NCI-H1105 (cell line): Measurements from ENCODE around the gene CLMN.
A peak's percentile ranks its signal among the peaks of the same experiment; 100 is the strongest.
"Not testable (repeated sequence)": the region's sequence is repeated elsewhere in the genome, so short reads cannot be mapped to it uniquely, and the experiment has no call there.

ENCODE experiments used
- DNase-seq: peaks from one replicate; lab custom pipeline; 2025; lab: John Stamatoyannopoulos, UW

Gene CLMN

DNA sequence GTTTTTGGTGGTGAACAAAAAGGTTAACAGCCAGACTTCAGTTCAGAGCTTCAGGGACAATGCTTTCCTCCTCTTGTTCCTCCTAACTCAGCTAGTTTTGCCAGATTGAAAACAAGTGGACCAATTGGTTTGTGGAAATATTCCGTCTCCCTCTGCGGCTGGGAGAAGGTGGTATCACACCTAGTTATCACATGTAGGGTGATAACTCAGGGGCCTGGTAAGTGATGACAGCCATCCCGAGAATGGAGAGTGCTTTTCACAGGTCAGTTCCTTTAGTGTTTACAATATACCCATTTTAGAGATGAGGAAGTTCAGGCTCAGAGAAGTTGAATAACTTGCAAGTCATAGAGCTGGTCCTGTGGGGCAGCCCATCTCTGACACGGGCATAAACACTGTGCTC lies 101.7 kb downstream of the CLMN start:
- DNase-seq = no peak

DNA sequence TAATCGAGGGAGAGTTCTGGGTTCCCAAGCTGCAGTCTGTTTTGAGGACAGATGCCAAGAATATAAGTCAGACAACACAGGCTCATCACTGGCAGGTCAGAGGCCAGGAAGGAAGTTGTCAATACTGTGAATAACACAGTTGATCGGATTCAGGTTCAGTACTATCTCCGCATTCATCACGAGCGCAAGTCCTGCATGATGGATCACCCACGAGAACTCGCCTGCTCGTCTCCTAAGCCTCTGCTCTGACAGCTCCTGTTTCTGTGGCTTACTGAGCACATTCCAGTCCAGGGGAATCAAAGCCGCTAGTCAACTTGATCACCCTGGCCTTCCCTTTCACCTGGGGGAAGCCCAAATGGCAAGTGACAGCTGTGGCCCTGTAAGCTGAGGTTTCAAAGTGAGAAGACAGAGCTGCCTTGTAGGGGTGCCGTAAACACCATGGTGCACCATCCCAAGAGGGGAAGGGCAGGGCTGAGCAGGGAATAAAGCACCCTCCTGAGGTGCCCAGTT lies 102.3 kb downstream of the CLMN start:
- DNase-seq = no peak

DNA sequence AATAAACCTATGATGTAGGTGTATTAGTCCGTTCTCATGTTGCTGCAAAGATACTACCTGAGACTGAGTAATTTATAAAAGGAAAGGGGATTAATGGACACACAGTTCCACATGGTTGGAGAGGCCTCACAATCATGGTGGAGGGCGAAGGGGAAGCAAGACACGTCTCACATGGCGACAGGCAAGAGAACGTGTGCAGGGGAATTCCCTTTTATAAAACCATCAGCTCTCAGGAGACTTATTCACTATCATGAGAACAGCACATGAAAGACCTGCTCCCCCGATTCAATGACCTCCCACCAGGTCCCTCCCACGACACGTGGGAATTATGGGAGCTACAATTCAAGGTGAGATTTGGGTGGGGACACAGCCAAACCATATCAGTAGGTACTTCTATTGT lies 103.7 kb downstream of the CLMN start:
- no peak for DNase-seq

DNA sequence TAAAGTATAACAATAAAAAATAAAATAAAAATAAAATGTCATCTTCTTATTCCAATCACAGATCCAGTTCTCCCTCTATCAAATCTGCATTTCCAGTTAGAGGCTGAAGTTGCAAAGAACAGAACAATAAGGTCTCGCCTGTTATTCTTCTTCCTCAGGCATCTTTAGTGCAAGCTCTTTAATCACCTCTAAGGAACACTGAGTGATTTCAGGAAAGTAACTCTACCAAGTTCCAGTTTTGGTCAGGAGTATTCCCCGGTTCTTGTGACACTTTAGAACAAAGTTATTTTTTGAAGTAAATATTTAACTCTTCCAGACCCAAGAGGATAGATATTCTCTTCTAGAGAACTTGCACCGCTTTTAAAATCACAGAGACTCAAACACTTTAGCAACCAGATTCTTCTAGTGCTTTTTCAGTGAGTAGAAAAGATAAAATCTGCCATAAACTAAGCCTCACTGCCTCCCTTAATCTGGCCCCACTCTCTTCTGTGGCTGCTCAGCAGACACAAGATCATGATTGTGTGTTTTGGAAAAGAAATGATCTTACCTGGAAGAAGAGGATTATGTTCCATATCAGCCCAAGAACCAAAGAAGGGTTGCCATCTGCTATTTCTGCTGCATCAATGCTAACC lies 104.5 kb downstream of the CLMN start:
- DNase-seq = no peak

DNA sequence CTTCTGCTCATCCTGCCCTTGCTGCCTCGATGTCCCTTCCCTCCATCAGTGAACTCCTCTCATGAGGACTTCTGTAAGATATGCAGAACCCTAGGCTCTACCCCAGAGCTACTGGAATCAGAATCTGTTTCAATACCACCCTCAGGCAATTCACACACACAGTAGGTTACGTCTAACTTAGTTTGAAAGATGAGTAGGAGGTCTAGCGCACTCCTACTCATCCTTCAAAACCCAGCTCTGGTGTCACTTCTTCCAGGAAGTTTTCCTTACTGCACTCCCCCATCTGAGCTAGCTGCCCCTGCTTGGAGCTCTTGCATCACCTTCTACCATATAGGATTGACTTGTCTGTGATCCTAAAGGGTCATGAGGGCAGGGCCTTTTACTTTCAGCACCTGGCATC lies 105.9 kb downstream of the CLMN start:
- DNase-seq = no peak

DNA sequence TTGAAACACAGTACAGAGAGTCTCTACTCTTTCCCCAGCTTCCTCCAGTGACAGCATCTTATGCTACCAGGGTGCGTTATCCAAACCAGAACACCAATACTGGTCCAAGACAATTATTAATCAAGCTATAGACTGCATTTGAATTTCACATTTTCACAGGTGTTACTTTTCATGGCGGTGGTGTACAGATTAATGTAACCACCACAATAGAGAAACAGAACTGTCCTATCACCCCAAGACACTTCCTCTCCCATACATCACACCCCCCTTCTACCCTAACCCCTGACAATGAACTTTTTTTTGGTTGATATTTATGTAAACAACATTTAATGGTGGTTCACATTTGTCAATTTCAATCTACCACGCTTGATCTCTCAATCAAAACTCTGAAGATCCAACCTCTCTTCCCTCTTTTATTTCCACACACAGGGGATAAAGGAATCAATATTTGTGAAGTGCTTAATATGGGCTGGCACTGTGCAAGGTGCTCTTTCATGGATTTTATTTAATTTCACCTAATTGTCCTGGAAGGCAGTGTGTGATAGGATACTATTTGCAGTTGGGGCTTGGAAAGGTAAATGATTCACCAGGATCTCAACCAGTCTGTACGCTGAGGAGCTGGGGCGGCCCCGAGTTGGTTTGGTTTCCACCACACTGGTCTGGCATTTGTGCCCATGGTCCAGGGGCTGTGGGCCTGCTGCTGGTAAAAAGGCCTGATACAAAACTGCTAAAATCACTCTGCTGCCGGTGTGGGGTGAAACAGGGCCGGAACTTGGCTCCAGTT lies 107.8 kb downstream of the CLMN start:
- no peak for DNase-seq

DNA sequence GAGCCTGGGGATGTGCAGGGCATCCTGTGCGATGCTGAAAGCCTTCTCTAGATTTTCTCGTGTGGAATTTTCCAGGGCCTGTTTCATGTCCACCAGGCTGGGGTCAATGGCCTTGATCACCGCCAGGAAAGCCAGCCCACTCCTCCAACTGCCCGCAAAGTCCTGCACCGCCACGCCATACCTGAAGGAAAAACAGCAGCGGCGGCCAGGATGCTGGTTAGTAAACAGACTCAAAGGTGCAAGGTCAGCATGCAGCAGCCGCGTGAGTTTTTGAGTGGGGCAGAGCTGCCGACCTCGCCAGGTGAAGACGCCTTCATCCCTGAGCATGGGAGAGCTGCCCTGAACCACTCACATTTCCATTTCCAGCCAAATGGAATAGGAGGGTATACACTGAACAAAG lies 109.0 kb downstream of the CLMN start:
- no peak for DNase-seq

- no peak for DNase-seq
Observed at GRCh38 chr14:95208598-95208997, 111.1 kb downstream of the CLMN start.

GRCh38 chr14:95207475-95208233 lies 112.1 kb downstream of the CLMN start:
- DNase-seq = no peak

- no peak for DNase-seq
Observed at GRCh38 chr14:95206534-95206933, 113.2 kb downstream of the CLMN start.

DNA sequence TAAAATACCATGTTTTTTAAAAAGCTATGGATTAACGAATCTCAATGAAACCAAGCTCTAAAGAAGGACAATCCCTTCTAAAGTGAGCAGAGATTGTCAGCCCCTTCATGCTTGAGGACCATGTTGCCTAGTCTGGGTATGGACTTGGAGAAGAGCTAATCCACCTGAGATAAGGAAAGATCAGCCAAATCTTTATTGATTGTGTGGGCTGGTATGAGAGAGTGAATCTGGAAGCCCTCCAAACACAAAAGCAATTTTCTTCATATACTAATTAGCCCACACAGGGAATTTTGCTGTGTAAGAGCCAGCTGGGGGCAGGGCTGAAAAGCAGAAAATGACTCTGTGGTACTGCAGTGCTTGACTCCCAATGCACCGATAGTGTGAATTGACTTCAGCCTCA lies 115.0 kb downstream of the CLMN start:
- DNase-seq = peak; percentile 65

- not testable (repeated sequence) for DNase-seq
Observed at GRCh38 chr14:95201745-95202144, 118.0 kb downstream of the CLMN start.

DNA sequence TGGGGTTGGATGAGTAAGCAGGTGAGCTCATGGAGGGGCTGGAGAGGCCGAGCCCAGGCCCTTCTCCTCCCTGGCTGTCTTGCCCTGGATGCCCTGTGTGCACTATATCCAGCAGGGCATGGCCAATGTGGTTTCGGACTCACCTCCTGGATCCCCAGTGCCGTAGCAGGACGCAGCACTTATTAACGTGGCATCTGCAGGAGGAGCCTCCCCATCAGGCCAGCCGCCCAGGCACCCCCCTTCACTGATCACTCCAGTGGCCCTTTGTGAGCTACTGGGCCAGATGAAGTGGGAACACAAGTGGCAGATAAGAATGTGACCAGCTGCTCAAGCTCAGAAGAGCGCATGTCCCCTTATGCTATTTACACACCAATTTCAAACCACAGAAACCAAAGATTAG lies 119.3 kb downstream of the CLMN start:
- peak; percentile 45 for DNase-seq

GRCh38 chr14:95199298-95199983 lies 120.3 kb downstream of the CLMN start:
- DNase-seq = no peak

- DNase-seq = no peak
Observed at GRCh38 chr14:95198320-95198719, 121.4 kb downstream of the CLMN start.

- no peak for DNase-seq
Observed at GRCh38 chr14:95197551-95197950, 122.2 kb downstream of the CLMN start.

- no peak for DNase-seq
Observed at GRCh38 chr14:95196826-95197545, 122.7 kb downstream of the CLMN start.

- DNase-seq = no peak
Observed at GRCh38 chr14:95196268-95196667, 123.4 kb downstream of the CLMN start.

GRCh38 chr14:95195031-95195430 lies 124.7 kb downstream of the CLMN start:
- DNase-seq = no peak

GRCh38 chr14:95193081-95193480 lies 126.6 kb downstream of the CLMN start:
- DNase-seq = no peak

GRCh38 chr14:95192311-95192710 lies 127.4 kb downstream of the CLMN start:
- DNase-seq = no peak
